H1 (cell line): ENCODE measurements around the gene CD44. TPM values are rescaled to one million over a fixed set of nuclear protein-coding genes. Genes with fewer than 3 reads are reported as not detected.

Experiments used
- CTCF ChIA-PET: fragments of 300-600 bp; sonication (Branson Sonifier 250); formaldehyde crosslinking; loops from one replicate; lab custom pipeline; 2021; ENCODE audit not compliant: partially characterized antibody; lab: Charles Lee
- POLR2A ChIA-PET: fragments of 300-600 bp; sonication (Branson Sonifier 250); formaldehyde crosslinking; loops from one replicate; lab custom pipeline; 2021; ENCODE audit warnings: inconsistent platforms; ENCODE audit not compliant: partially characterized antibody; lab: Charles Lee
- DNase-seq, 2 experiments: peaks; one replicate each; pipeline versions ENCODE4 v3.0.0 to v3.0.0-alpha.2; 2010 to 2022; ENCODE audit warnings: low spot score in 2 of 2, low read depth in 1 of 2, mixed read lengths in 1 of 2
- FAIRE-seq: peaks from 2 replicates; lab custom pipeline; 2011; peaks lifted over from hg19 to GRCh38; lab: Jason Lieb, UNC
- H2AFZ ChIP-seq: 2 replicates; pipeline ENCODE4 v1.8.1; 2012; ENCODE audit warnings: low read length, inconsistent platforms
- H2AK5ac ChIP-seq: 2 replicates; pipeline ENCODE4 v1.6.1; 2013; ENCODE audit warnings: low read depth, low read length
- H2BK120ac ChIP-seq: replicated peaks from 2 replicates; pipeline ENCODE3; 2013; ENCODE audit warnings: low read depth, low read length, inconsistent platforms
- H2BK12ac ChIP-seq: 2 replicates; pipeline ENCODE4 v1.6.1; 2013; ENCODE audit warnings: low read depth, low read length
- H2BK15ac ChIP-seq: 2 replicates; pipeline ENCODE4 v1.6.1; 2013; ENCODE audit warnings: low read length
- H2BK20ac ChIP-seq: 2 replicates; pipeline ENCODE4 v1.6.1; 2013; ENCODE audit warnings: low read length
- H2BK5ac ChIP-seq: 2 replicates; pipeline ENCODE4 v1.6.1; 2013; ENCODE audit warnings: low read depth, low read length
- H3K14ac ChIP-seq: 2 replicates; pipeline ENCODE4 v1.6.1; 2013; ENCODE audit warnings: inconsistent platforms; ENCODE audit not compliant: insufficient read length
- H3K18ac ChIP-seq: 2 replicates; pipeline ENCODE4 v1.6.1; 2013; ENCODE audit warnings: low read length; ENCODE audit errors: extremely low read depth
- H3K23ac ChIP-seq: 2 replicates; pipeline ENCODE4 v1.6.1; 2013; ENCODE audit warnings: inconsistent platforms; ENCODE audit not compliant: insufficient read length
- H3K23me2 ChIP-seq: 2 replicates; pipeline ENCODE4 v1.6.1; 2013; ENCODE audit warnings: low read depth, low read length
- H3K27ac ChIP-seq: 2 replicates; pipeline ENCODE4 v1.6.1; 2011; ENCODE audit warnings: low read depth, low read length, inconsistent platforms
- H3K27me3 ChIP-seq, 4 experiments: replicated peaks in 1 of 4; 1 replicate in 1 of 4; 2 replicates in 3 of 4; pipeline versions ENCODE4 v1.6.1 to v1.8.1; 2011 to 2013; ENCODE audit warnings: low read length in 3 of 4, mild to moderate bottlenecking in 3 of 4, inconsistent platforms in 2 of 4, mixed read lengths in 2 of 4, moderate library complexity in 1 of 4; ENCODE audit not compliant: control insufficient read depth in 3 of 4, insufficient read depth in 3 of 4; ENCODE audit errors: extremely low read depth in 1 of 4
- H3K36me3 ChIP-seq, 4 experiments: 2 replicates each; pipeline versions ENCODE4 v1.6.1 to v1.8.1; 2011 to 2013; ENCODE audit warnings: mild to moderate bottlenecking in 4 of 4, low read length in 3 of 4, moderate library complexity in 2 of 4, control low read depth in 1 of 4, inconsistent platforms in 1 of 4; ENCODE audit not compliant: insufficient read depth in 4 of 4, control insufficient read depth in 2 of 4
- H3K4ac ChIP-seq: replicated peaks from 2 replicates; pipeline ENCODE3; 2013; ENCODE audit warnings: low read length, low read depth, mixed read lengths, inconsistent platforms; ENCODE audit not compliant: insufficient read length
- H3K4me1 ChIP-seq, 4 experiments: replicated peaks in 1 of 4; 1 replicate in 1 of 4; 2 replicates in 3 of 4; pipeline versions ENCODE4 v1.6.1 to v1.8.1; 2011 to 2013; ENCODE audit warnings: low read length in 3 of 4, inconsistent platforms in 2 of 4, mixed read lengths in 1 of 4; ENCODE audit not compliant: insufficient read depth in 4 of 4, control insufficient read depth in 3 of 4
- H3K4me2 ChIP-seq, 2 experiments: 2 replicates each; pipeline versions ENCODE4 v1.6.1 to v1.8.1; 2011 to 2013; ENCODE audit warnings: low read depth in 2 of 2, low read length in 2 of 2, control low read depth in 1 of 2, inconsistent platforms in 1 of 2, mild to moderate bottlenecking in 1 of 2; ENCODE audit not compliant: insufficient read depth in 1 of 2
- H3K4me3 ChIP-seq, 4 experiments: fragments of 200-600, 300-600 bp in 1 of 4; sonication (generic), shearing (Covaris generic), sonication (Bioruptor Twin) in 1 of 4; 2 replicates each; pipeline versions ENCODE4 v1.5.1 to v1.8.1; 2011 to 2016; ENCODE audit warnings: low read length in 4 of 4, low read depth in 3 of 4, control low read depth in 2 of 4, inconsistent platforms in 2 of 4, mild to moderate bottlenecking in 2 of 4, mixed read lengths in 1 of 4, moderate library complexity in 1 of 4; ENCODE audit not compliant: insufficient read depth in 2 of 4; ENCODE audit errors: extremely low read depth in 1 of 4
- H3K56ac ChIP-seq: replicated peaks from 2 replicates; pipeline ENCODE3; 2013; ENCODE audit warnings: low read depth, mild to moderate bottlenecking, mixed read lengths, low read length, inconsistent platforms; ENCODE audit not compliant: insufficient read length
- H3K79me1 ChIP-seq: 2 replicates; pipeline ENCODE4 v1.6.1; 2013; ENCODE audit warnings: low read depth, low read length, control low read depth
- H3K79me2 ChIP-seq, 2 experiments: 2 replicates each; pipeline versions ENCODE4 v1.6.1 to v1.8.1; 2012 to 2013; ENCODE audit warnings: low read length in 2 of 2, mild to moderate bottlenecking in 2 of 2, inconsistent platforms in 1 of 2; ENCODE audit not compliant: insufficient read depth in 2 of 2, control insufficient read depth in 1 of 2
- H3K9ac ChIP-seq, 4 experiments: replicated peaks in 1 of 4; 1 replicate in 1 of 4; 2 replicates in 3 of 4; pipeline versions ENCODE4 v1.6.1 to v1.8.1; 2011 to 2013; ENCODE audit warnings: low read depth in 3 of 4, low read length in 3 of 4, control low read depth in 2 of 4, mild to moderate bottlenecking in 2 of 4, moderate library complexity in 2 of 4, inconsistent platforms in 1 of 4; ENCODE audit errors: extremely low read depth in 1 of 4
- H3K9me3 ChIP-seq, 2 experiments: 2 replicates each; pipeline versions ENCODE4 v1.6.1 to v1.8.1; 2012 to 2013; ENCODE audit warnings: mild to moderate bottlenecking in 2 of 2, moderate library complexity in 2 of 2, control low read depth in 1 of 2, inconsistent platforms in 1 of 2, low read depth in 1 of 2, low read length in 1 of 2, mixed read lengths in 1 of 2; ENCODE audit not compliant: insufficient read depth in 2 of 2
- H4K20me1 ChIP-seq, 2 experiments: replicated peaks in 1 of 2; 2 replicates each; pipeline versions ENCODE3 to v1.8.1; 2011 to 2013; ENCODE audit warnings: inconsistent platforms in 2 of 2, low read length in 2 of 2, mild to moderate bottlenecking in 1 of 2; ENCODE audit not compliant: insufficient read depth in 2 of 2, control insufficient read depth in 1 of 2
- H4K5ac ChIP-seq: 2 replicates; pipeline ENCODE4 v1.6.1; 2013; ENCODE audit warnings: low read length, low read depth, mixed read lengths, inconsistent platforms; ENCODE audit not compliant: insufficient read length
- H4K8ac ChIP-seq: 2 replicates; pipeline ENCODE4 v1.8.0; 2013; ENCODE audit warnings: mild to moderate bottlenecking, moderate library complexity, low read length, inconsistent platforms; ENCODE audit not compliant: insufficient read depth; ENCODE audit errors: extremely low read depth
- H4K91ac ChIP-seq: replicated peaks from 2 replicates; pipeline ENCODE3; 2013; ENCODE audit warnings: low read length, mixed read lengths, inconsistent platforms; ENCODE audit not compliant: insufficient read length
- ATF2 ChIP-seq: IDR thresholded peaks from 2 replicates; pipeline ENCODE4 v1.6.1; 2012; ENCODE audit warnings: low read length, inconsistent platforms
- BACH1 ChIP-seq: IDR thresholded peaks from 2 replicates; pipeline ENCODE4 v1.6.1; 2012; ENCODE audit warnings: low read length, improper control_type of control experiment
- CREB1 ChIP-seq: IDR thresholded peaks from 2 replicates; pipeline ENCODE4 v1.6.1; 2012; ENCODE audit warnings: inconsistent platforms
- CTBP2 ChIP-seq: IDR thresholded peaks from 2 replicates; pipeline ENCODE4 v1.7.0; 2011; ENCODE audit warnings: borderline replicate concordance, mild to moderate bottlenecking, moderate library complexity, mixed read lengths, low read length; ENCODE audit not compliant: insufficient read depth, insufficient read length
- HDAC2 ChIP-seq, 2 experiments: fragments of 300-600 bp in 1 of 2; sonication (generic) in 1 of 2; IDR thresholded peaks; 2 replicates each; pipeline ENCODE4 v1.6.1; 2011 to 2012; ENCODE audit warnings: low read depth in 2 of 2, low read length in 2 of 2, mild to moderate bottlenecking in 2 of 2, moderate library complexity in 2 of 2, borderline replicate concordance in 1 of 2, inconsistent platforms in 1 of 2
- KDM4A ChIP-seq: IDR thresholded peaks from one replicate; pipeline ENCODE4 v1.7.1; 2012; ENCODE audit warnings: low read depth, mild to moderate bottlenecking, moderate library complexity, low read length, inconsistent platforms; ENCODE audit not compliant: severe bottlenecking
- MAFK ChIP-seq: IDR thresholded peaks from 2 replicates; pipeline ENCODE4 v1.6.1; 2012; ENCODE audit warnings: low read depth, mild to moderate bottlenecking, improper control_type of control experiment, low read length
- TBP ChIP-seq: IDR thresholded peaks from 2 replicates; pipeline ENCODE4 v1.6.1; 2011; ENCODE audit warnings: low read depth, low read length, improper control_type of control experiment
- WGBS, 2 experiments: shearing (Covaris generic) in 1 of 2; methylation state at CpG; one replicate each; pipeline versions ENCODE4 v1.1.6 to v1.1.7; 2013 to 2015; ENCODE audit warnings: low lambda C conversion rate in 2 of 2, mixed read lengths in 2 of 2, inconsistent platforms in 1 of 2, low coverage in 1 of 2, missing lambda C conversion rate in 1 of 2; ENCODE audit not compliant: insufficient replicate concordance in 2 of 2, insufficient coverage in 1 of 2, insufficient read length in 1 of 2; ENCODE audit errors: extremely low coverage in 1 of 2, missing lambda C conversion rate in 1 of 2; 5-methylcytosine and 5-hydroxymethylcytosine counted together
- polyA plus RNA-seq, 7 experiments: library from polyadenylated mRNA; depleted of rRNA in 3 of 7; stranded (reverse) in 5 of 7; unstranded in 2 of 7; fragments of >200 nt in 5 of 7; fragments of 200-250 nt in 2 of 7; gene quantifications; 1 replicate in 5 of 7; 2 replicates in 1 of 7; 4 replicates in 1 of 7; pipeline versions ENCODE4 v1.2.1 to v1.2.3, GENCODE V29; 2011 to 2013; ENCODE audit warnings: missing spikeins in 2 of 7, mixed read lengths in 2 of 7
- total RNA-seq: library from RNA; stranded (reverse); fragmentation: NEBNext Ultra II Directional; extraction: Animal tissue kit (Norgen Biotek cat#: 25700); gene quantifications from 2 replicates; pipeline ENCODE4 v1.2.1, GENCODE V29; 2021
- TF ChIP-seq, protein P1 (sequence below): IDR thresholded peaks from 2 replicates; pipeline ENCODE4 v1.6.1; 2011; ENCODE audit warnings: low read length, improper control_type of control experiment

The CD44 gene
- total and polyA plus RNA-seq, 2 of the 8 experiments (the other 6 are each of a cell fraction or from before 2014, with no cell fraction given), result 11.8 to 13.7 TPM

DNA sequence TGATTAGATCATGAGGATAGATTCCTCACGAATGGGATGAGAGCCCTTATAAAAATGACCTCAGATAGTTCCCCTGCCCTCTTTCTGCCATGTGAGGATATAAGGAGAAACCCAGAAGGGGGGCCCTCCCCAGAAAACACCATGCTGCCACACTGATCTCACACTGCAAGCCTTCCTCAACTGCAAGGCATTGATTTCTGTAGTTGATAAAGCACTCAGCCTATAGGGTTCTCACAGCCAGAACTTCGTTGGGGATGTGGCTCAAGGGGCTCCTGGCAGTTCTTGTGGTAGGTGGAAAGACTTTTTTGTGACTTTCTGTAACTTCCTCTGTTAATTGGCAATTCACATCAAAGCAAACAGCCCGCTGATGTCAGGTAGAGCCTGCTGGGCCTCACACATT is 108.9 kb downstream of the CD44 start:
- no peak overlapping the region for H3K9ac ChIP-seq
- DNase-seq, result no peak
- no peak for FAIRE-seq
- no peak overlapping the region for H2AFZ ChIP-seq
- no peak overlapping the region for H3K18ac ChIP-seq
- H3K36me3 ChIP-seq, result no peaks in the 10 kb centered on the region
- ChIA-PET POLR2A (no interaction called here), CTCF (interaction anchor here (0.9 to 1.1 kb wide), 3 partner anchors 9 to 156 kb away, joined by 3 to 4 read pairs (median 3); no protein-coding TSS in a partner anchor)
- no peaks in the 10 kb centered on the region for H3K79me2 ChIP-seq
- no peaks in the 10 kb centered on the region for H4K20me1 ChIP-seq
- no peak overlapping the region for H4K5ac ChIP-seq
- H2AK5ac ChIP-seq, result no peak overlapping the region
- no peak overlapping the region for H3K4me3 ChIP-seq
- no peak overlapping the region for H4K8ac ChIP-seq
- H3K9me3 ChIP-seq, result no peaks in the 10 kb centered on the region
- no peak overlapping the region for H2BK12ac ChIP-seq
- no peak overlapping the region for H3K56ac ChIP-seq
- no peak overlapping the region for H2BK15ac ChIP-seq
- no peak overlapping the region for H3K23ac ChIP-seq
- WGBS, 2 experiments, result 86% methylated on average over 3 of the region's 3 CpGs; no CpG with 5 or more reads in 1 of the 2 experiments
- H2BK120ac ChIP-seq, result no peak overlapping the region
- no peak overlapping the region for H3K4me2 ChIP-seq
- H4K91ac ChIP-seq, result no peak overlapping the region
- no peak overlapping the region for H2BK20ac ChIP-seq
- no peak overlapping the region for H2BK5ac ChIP-seq
- H3K4ac ChIP-seq, result no peak overlapping the region
- H3K79me1 ChIP-seq, result no peaks in the 10 kb centered on the region
- H3K23me2 ChIP-seq, result no peaks in the 10 kb centered on the region
- no peak overlapping the region for H3K27ac ChIP-seq
- no peaks in the 10 kb centered on the region for H3K4me1 ChIP-seq
- no peak for TF ChIP-seq CREB1
- TF ChIP-seq ATF2, result no peak
- no peak for TF ChIP-seq CTBP2
- no peak for TF ChIP-seq HDAC2 (IDR thresholded peaks at IDR 0.05; ENCODE audit: borderline replicate concordance in 1 of 2, low read depth in 2 of 2, low read length in 2 of 2)
- no peak for TF ChIP-seq MAFK
- TF ChIP-seq KDM4A, result no peak
- TF ChIP-seq BACH1, result no peak
- TF ChIP-seq TBP, result no peak
- TF ChIP-seq, protein P1, sequence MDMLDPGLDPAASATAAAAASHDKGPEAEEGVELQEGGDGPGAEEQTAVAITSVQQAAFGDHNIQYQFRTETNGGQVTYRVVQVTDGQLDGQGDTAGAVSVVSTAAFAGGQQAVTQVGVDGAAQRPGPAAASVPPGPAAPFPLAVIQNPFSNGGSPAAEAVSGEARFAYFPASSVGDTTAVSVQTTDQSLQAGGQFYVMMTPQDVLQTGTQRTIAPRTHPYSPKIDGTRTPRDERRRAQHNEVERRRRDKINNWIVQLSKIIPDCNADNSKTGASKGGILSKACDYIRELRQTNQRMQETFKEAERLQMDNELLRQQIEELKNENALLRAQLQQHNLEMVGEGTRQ, result no peak
- no peak overlapping the region for H3K14ac ChIP-seq
- no peaks in the 10 kb centered on the region for H3K27me3 ChIP-seq
